A673 (cell line): ENCODE results near the gene CASP8AP2. TPM values are rescaled to one million over a fixed set of nuclear protein-coding genes. Genes with fewer than 3 reads are reported as not detected.

Source experiments
- BruUV-seq: library from RNA; stranded (reverse); fragments of 400-500 nt; replicated peaks from 2 replicates; lab custom pipeline; 2021; lab: Mats Ljungman, UMichigan
- CTCF ChIA-PET: fragments of 300-600 bp; sonication (Branson Sonifier 250); formaldehyde crosslinking; loops from one replicate; lab custom pipeline; 2022; ENCODE audit warnings: antibody characterized with exemption; lab: Charles Lee
- POLR2A ChIA-PET: fragments of 300-600 bp; sonication (Branson Sonifier 250); formaldehyde crosslinking; loops from one replicate; lab custom pipeline; 2022; ENCODE audit warnings: antibody characterized with exemption; ENCODE audit not compliant: low non-redundant PET; lab: Charles Lee
- DNase-seq: peaks from one replicate; pipeline ENCODE4 v3.0.0-alpha.2; 2015; ENCODE audit warnings: low spot score
- H3K27ac ChIP-seq: fragments of 200-600 bp; sonication (generic); 2 replicates; pipeline ENCODE4 v1.5.1; 2016; ENCODE audit warnings: mixed run types, low read depth, mild to moderate bottlenecking, mixed read lengths, antibody characterized with exemption, low read length; ENCODE audit not compliant: poor library complexity, severe bottlenecking
- H3K27me3 ChIP-seq: fragments of 200-600 bp; sonication (generic); replicated peaks from 2 replicates; pipeline ENCODE4 v1.6.1; 2017; ENCODE audit warnings: mixed run types, low read depth, mild to moderate bottlenecking, mixed read lengths, antibody characterized with exemption, low read length; ENCODE audit not compliant: insufficient read depth, poor library complexity
- H3K36me3 ChIP-seq: fragments of 200-600 bp; sonication (generic); 2 replicates; pipeline ENCODE4 v1.6.1; 2016; ENCODE audit warnings: mixed run types, mild to moderate bottlenecking, mixed read lengths, antibody characterized with exemption, low read length; ENCODE audit not compliant: insufficient read depth, poor library complexity, severe bottlenecking
- H3K4me1 ChIP-seq: fragments of 200-600 bp; sonication (generic); 2 replicates; pipeline ENCODE4 v1.6.1; 2017; ENCODE audit warnings: mixed run types, mild to moderate bottlenecking, mixed read lengths, antibody characterized with exemption, low read length; ENCODE audit not compliant: insufficient read depth, poor library complexity, severe bottlenecking
- H3K4me3 ChIP-seq: fragments of 200-600 bp; sonication (generic); 2 replicates; pipeline ENCODE4 v1.5.1; 2016; ENCODE audit warnings: low read depth, mixed run types, mild to moderate bottlenecking, mixed read lengths, low read length; ENCODE audit not compliant: poor library complexity, severe bottlenecking
- H3K9me3 ChIP-seq: fragments of 200-600 bp; sonication (generic); 2 replicates; pipeline ENCODE4 v1.6.1; 2016; ENCODE audit warnings: mixed run types, low read depth, mild to moderate bottlenecking, mixed read lengths, antibody characterized with exemption, low read length; ENCODE audit not compliant: poor library complexity, severe bottlenecking
- CTCF ChIP-seq: fragments of 300-800, 200-600 bp; sonication (generic); conservative IDR thresholded peaks from 2 replicates; pipeline ENCODE4 v1.5.1; 2017; ENCODE audit warnings: low read depth, mild to moderate bottlenecking, antibody characterized with exemption, low read length, moderate library complexity, mixed read lengths
- EZH2 ChIP-seq: fragments of 200-600 bp; sonication (generic); IDR thresholded peaks from 2 replicates; pipeline ENCODE4 v1.6.1; 2017; ENCODE audit warnings: borderline replicate concordance, low read depth, mild to moderate bottlenecking, mixed read lengths, antibody characterized with exemption, low read length; ENCODE audit not compliant: poor library complexity, severe bottlenecking
- intact Hi-C: fragments of 100-400 bp; cut with micrococcal nuclease; formaldehyde crosslinking; loops from one replicate; pipeline ENCODE4 v1.10.0; 2022; ENCODE audit not compliant: unreplicated experiment
- total RNA-seq: library from RNA; stranded (reverse); gene quantifications from 2 replicates; pipeline ENCODE4 v1.2.3, GENCODE V29; 2021

Gene CASP8AP2
- total RNA-seq, 1 experiment from 2014 or later: 38.2 TPM

- no peaks in the 10 kb centered on the region for H3K4me1 ChIP-seq
- intact Hi-C loops: no loop called here
- TF ChIP-seq EZH2 (no peak), CTCF (no peak)
- ChIA-PET POLR2A (interaction anchor here (0.7 kb wide), 1 partner anchor 30 kb away, joined by 11 read pairs; the partner anchor contains the start of gene CASP8AP2), CTCF (no interaction called here)
- no peak for DNase-seq
- no peaks in the 10 kb centered on the region for H3K9me3 ChIP-seq
- no TSS peak for BruUV-seq
- H3K27me3 ChIP-seq: no peaks in the 10 kb centered on the region
- peaks cover 84% of the 10 kb centered on the region for H3K36me3 ChIP-seq
- no peak overlapping the region for H3K27ac ChIP-seq
- H3K4me3 ChIP-seq: no peak overlapping the region
These were observed 30.1 kb downstream of the CASP8AP2 start for GRCh38 chr6:89859744-89860143.

GRCh38 chr6:89862273-89862672, 32.6 kb downstream of the CASP8AP2 start:
- DNase-seq: no peak
- TF ChIP-seq CTCF (no peak), EZH2 (no peak)
- no peak overlapping the region for H3K4me3 ChIP-seq
- H3K9me3 ChIP-seq: no peaks in the 10 kb centered on the region
- ChIA-PET POLR2A (no interaction called here), CTCF (no interaction called here)
- H3K27me3 ChIP-seq: no peaks in the 10 kb centered on the region
- intact Hi-C loops: no loop called here
- H3K4me1 ChIP-seq: no peaks in the 10 kb centered on the region
- H3K27ac ChIP-seq: no peak overlapping the region
- H3K36me3 ChIP-seq: peaks cover 78% of the 10 kb centered on the region
- BruUV-seq: no TSS peak

- no peak for DNase-seq
- no peak overlapping the region for H3K27ac ChIP-seq
- no peak overlapping the region for H3K4me3 ChIP-seq
- ChIA-PET POLR2A (no interaction called here), CTCF (no interaction called here)
- no peaks in the 10 kb centered on the region for H3K9me3 ChIP-seq
- peaks cover 78% of the 10 kb centered on the region for H3K36me3 ChIP-seq
- BruUV-seq: no TSS peak
- H3K4me1 ChIP-seq: no peaks in the 10 kb centered on the region
- H3K27me3 ChIP-seq: no peaks in the 10 kb centered on the region
- no peak for TF ChIP-seq CTCF
- no peak for TF ChIP-seq EZH2
- intact Hi-C loops: no loop called here
These were observed 33.0 kb downstream of the CASP8AP2 start for GRCh38 chr6:89862698-89863097.
